Natural killer cell (primary cell): ENCODE results near the gene WDFY4. TPM values are rescaled to one million over a fixed set of nuclear protein-coding genes. Genes with fewer than 3 reads are reported as not detected.

Experiments
- ATAC-seq, 3 donors: fragments of 150-1000 bp in 2 of 3; fragments of 200-7000 bp in 1 of 3; cut with Tn5 transposase; 1 replicate in 1 of 3; 2 replicates in 2 of 3; pipeline ENCODE4 v1.10.0; 2021; ENCODE audit warnings: mild to moderate bottlenecking in 2 of 3, moderate library complexity in 2 of 3
- DNase-seq, 2 donors: peaks; one replicate each; pipeline versions ENCODE4 v3.0.0 to v3.0.0-alpha.2; 2013 to 2021; ENCODE audit warnings: mixed read lengths in 1 of 2
- H3K27ac ChIP-seq: one replicate; pipeline ENCODE4 v1.5.1; 2013; ENCODE audit warnings: mild to moderate bottlenecking, low read length
- H3K27me3 ChIP-seq: one replicate; pipeline ENCODE4 v1.6.1; 2013; ENCODE audit warnings: low read length; ENCODE audit not compliant: control insufficient read depth, insufficient read depth
- H3K36me3 ChIP-seq: one replicate; pipeline ENCODE4 v1.6.1; 2013; ENCODE audit warnings: low read length; ENCODE audit not compliant: control insufficient read depth, insufficient read depth
- H3K4me1 ChIP-seq: one replicate; pipeline ENCODE4 v1.6.1; 2013; ENCODE audit warnings: low read length; ENCODE audit not compliant: control insufficient read depth, insufficient read depth
- H3K4me3 ChIP-seq: one replicate; pipeline ENCODE4 v1.5.1; 2013; ENCODE audit warnings: low read length
- H3K9me3 ChIP-seq: one replicate; pipeline ENCODE4 v1.6.1; 2013; ENCODE audit warnings: low read length; ENCODE audit not compliant: control insufficient read depth, insufficient read depth
- H3K27ac Mint-ChIP-seq, 2 donors: one replicate each; pipeline ENCODE4 v1.8.0; 2022; ENCODE audit warnings: mild to moderate bottlenecking in 2 of 2, mixed read lengths in 2 of 2, moderate library complexity in 1 of 2
- H3K27me3 Mint-ChIP-seq, 2 donors: one replicate each; pipeline ENCODE4 v1.8.0; 2022; ENCODE audit warnings: low read depth in 2 of 2, mixed read lengths in 2 of 2
- H3K36me3 Mint-ChIP-seq: one replicate; pipeline ENCODE4 v1.8.0; 2022; ENCODE audit warnings: mixed read lengths
- H3K4me1 Mint-ChIP-seq, 2 donors: one replicate each; pipeline ENCODE4 v1.8.0; 2022; ENCODE audit warnings: mixed read lengths in 2 of 2
- H3K4me3 Mint-ChIP-seq: one replicate; pipeline ENCODE4 v1.8.0; 2022; ENCODE audit warnings: mild to moderate bottlenecking, moderate library complexity, mixed read lengths
- H3K9me3 Mint-ChIP-seq, 2 donors: one replicate each; pipeline ENCODE4 v1.8.0; 2022; ENCODE audit warnings: mixed read lengths in 2 of 2
- CTCF ChIP-seq: fragments of 200-600 bp; IDR thresholded peaks from one replicate; pipeline ENCODE4 v1.8.0; 2022; ENCODE audit warnings: antibody characterized with exemption
- WGBS: methylation state at CpG from one replicate; pipeline ENCODE4 v1.1.7; 2013; ENCODE audit warnings: missing lambda C conversion rate; ENCODE audit not compliant: insufficient coverage; 5-methylcytosine and 5-hydroxymethylcytosine counted together
- intact Hi-C: fragments of 100-400 bp; cut with micrococcal nuclease; formaldehyde crosslinking; loops from one replicate; pipeline ENCODE4 v1.14.2; 2022
- total RNA-seq, 4 donors: library from RNA; stranded (reverse); fragments of 120-200 nt in 1 of 4; gene quantifications; one replicate each; pipeline versions ENCODE4 v1.2.3 to v1.2.4, GENCODE V29; 2013 to 2022

The WDFY4 gene
- total RNA-seq, 3 donors from 2014 or later (not counting 1 experiment from before 2014, with no cell fraction given): 1.7 to 8.4 (median 3.5) TPM

- ATAC-seq (no peak), DNase-seq (no peak)
- H3K4me1 ChIP-seq: no peaks in the 10 kb centered on the region
- H3K27me3 Mint-ChIP-seq: peaks cover 7 to 10% of the 10 kb centered on the region in 2 donors
- no peak overlapping the region for H3K4me3 ChIP-seq
- intact Hi-C loops: no loop called here
- no peak overlapping the region for H3K27ac Mint-ChIP-seq
- no peaks in the 10 kb centered on the region for H3K36me3 Mint-ChIP-seq
- 93% methylated on average over 9 of the region's 9 CpGs for WGBS
- H3K27me3 ChIP-seq: no peaks in the 10 kb centered on the region
- no peak for TF ChIP-seq CTCF
- H3K4me1 Mint-ChIP-seq: peaks cover 0 to 5% of the 10 kb centered on the region in 2 donors
- H3K4me3 Mint-ChIP-seq: no peak overlapping the region
- no peaks in the 10 kb centered on the region for H3K36me3 ChIP-seq
- no peaks in the 10 kb centered on the region for H3K9me3 ChIP-seq
- H3K9me3 Mint-ChIP-seq: no peaks in the 10 kb centered on the region
- no peak overlapping the region for H3K27ac ChIP-seq
Measured at GRCh38 chr10:48884179-48885045, 199.7 kb downstream of the WDFY4 start.

- H3K4me1 Mint-ChIP-seq: peaks cover 0 to 5% of the 10 kb centered on the region in 2 donors
- H3K9me3 Mint-ChIP-seq: no peaks in the 10 kb centered on the region
- H3K27ac ChIP-seq: no peak overlapping the region
- H3K4me3 ChIP-seq: no peak overlapping the region
- DNase-seq: no peak
- no peaks in the 10 kb centered on the region for H3K9me3 ChIP-seq
- H3K27me3 Mint-ChIP-seq: peaks cover 7 to 10% of the 10 kb centered on the region in 2 donors
- H3K27me3 ChIP-seq: no peaks in the 10 kb centered on the region
- no peak for TF ChIP-seq CTCF
- no peaks in the 10 kb centered on the region for H3K36me3 ChIP-seq
- no peaks in the 10 kb centered on the region for H3K36me3 Mint-ChIP-seq
- H3K4me1 ChIP-seq: no peaks in the 10 kb centered on the region
- no CpG with 5 or more reads among the region's 2 CpGs for WGBS
- no peak overlapping the region for H3K4me3 Mint-ChIP-seq
- intact Hi-C loops: no loop called here
- ATAC-seq: no peak
- no peak overlapping the region for H3K27ac Mint-ChIP-seq
Measured at GRCh38 chr10:48885376-48885775, 200.7 kb downstream of the WDFY4 start.

- DNase-seq: no peak
- Histone ChIP-seq H3K4me1 (no peaks in the 10 kb centered on the region), H3K9me3 (no peaks in the 10 kb centered on the region), H3K4me3 (no peak overlapping the region), H3K27me3 (no peaks in the 10 kb centered on the region), H3K27ac (no peak overlapping the region), H3K36me3 (no peaks in the 10 kb centered on the region)
- intact Hi-C loops: no loop called here
- no peak for TF ChIP-seq CTCF
- ATAC-seq: no peak
- H3K27ac Mint-ChIP-seq: no peak overlapping the region
- H3K36me3 Mint-ChIP-seq: no peaks in the 10 kb centered on the region
- peaks cover 7 to 9% of the 10 kb centered on the region in 2 donors for H3K27me3 Mint-ChIP-seq
- H3K4me1 Mint-ChIP-seq: peaks cover 0 to 5% of the 10 kb centered on the region in 2 donors
- no peaks in the 10 kb centered on the region for H3K9me3 Mint-ChIP-seq
- 96% methylated on average over 1 of the region's 1 CpG for WGBS
- no peak overlapping the region for H3K4me3 Mint-ChIP-seq
Measured at GRCh38 chr10:48887982-48888381, 203.3 kb downstream of the WDFY4 start.
